ENCODE measurements around the gene DLX6.

- TF ChIP-seq, protein P1, sequence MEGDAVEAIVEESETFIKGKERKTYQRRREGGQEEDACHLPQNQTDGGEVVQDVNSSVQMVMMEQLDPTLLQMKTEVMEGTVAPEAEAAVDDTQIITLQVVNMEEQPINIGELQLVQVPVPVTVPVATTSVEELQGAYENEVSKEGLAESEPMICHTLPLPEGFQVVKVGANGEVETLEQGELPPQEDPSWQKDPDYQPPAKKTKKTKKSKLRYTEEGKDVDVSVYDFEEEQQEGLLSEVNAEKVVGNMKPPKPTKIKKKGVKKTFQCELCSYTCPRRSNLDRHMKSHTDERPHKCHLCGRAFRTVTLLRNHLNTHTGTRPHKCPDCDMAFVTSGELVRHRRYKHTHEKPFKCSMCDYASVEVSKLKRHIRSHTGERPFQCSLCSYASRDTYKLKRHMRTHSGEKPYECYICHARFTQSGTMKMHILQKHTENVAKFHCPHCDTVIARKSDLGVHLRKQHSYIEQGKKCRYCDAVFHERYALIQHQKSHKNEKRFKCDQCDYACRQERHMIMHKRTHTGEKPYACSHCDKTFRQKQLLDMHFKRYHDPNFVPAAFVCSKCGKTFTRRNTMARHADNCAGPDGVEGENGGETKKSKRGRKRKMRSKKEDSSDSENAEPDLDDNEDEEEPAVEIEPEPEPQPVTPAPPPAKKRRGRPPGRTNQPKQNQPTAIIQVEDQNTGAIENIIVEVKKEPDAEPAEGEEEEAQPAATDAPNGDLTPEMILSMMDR (conservative IDR thresholded peaks at IDR 0.05; ENCODE audit: low read depth, low read length): no peak
- TF ChIP-seq EZH2 (IDR thresholded peaks at IDR 0.05; ENCODE audit: borderline replicate concordance, low read depth, low read length, poor library complexity, severe bottlenecking): no peak
Observed at GRCh38 chr7:96993094-96993865, 12.1 kb upstream of the DLX6 start.
